ENCODE results near the gene ABI3BP.
A peak's percentile ranks its signal among the peaks of the same experiment; 100 is the strongest.

Gene ABI3BP

GRCh38 chr3:100864471-100865250 lies 128.6 kb downstream of the ABI3BP start:
- no peaks in the 10 kb centered on the region for H3K9me3 ChIP-seq (ENCODE audit: control insufficient read depth in 1 of 2, low read length in 2 of 2)
- H3K27ac ChIP-seq (ENCODE audit: low read length): no peak overlapping the region
- no peaks in the 10 kb centered on the region for H3K4me1 ChIP-seq (ENCODE audit: control insufficient read depth in 1 of 2, insufficient read depth in 2 of 2, low read length in 2 of 2)
- no peaks in the 10 kb centered on the region for H3K36me3 ChIP-seq (ENCODE audit: control insufficient read depth in 1 of 2, insufficient read depth in 2 of 2, low read length in 2 of 2)
- no peak overlapping the region for H3K4me3 ChIP-seq (ENCODE audit: low read depth in 1 of 2, low read length in 2 of 2)
- no peaks in the 10 kb centered on the region for H3K27me3 ChIP-seq (ENCODE audit: low read depth, low read length)

GRCh38 chr3:100857863-100858262 lies 135.4 kb downstream of the ABI3BP start:
- Histone ChIP-seq H3K27ac (ENCODE audit: low read length) (no peak overlapping the region), H3K9me3 (ENCODE audit: control insufficient read depth in 1 of 2, low read length in 2 of 2) (no peaks in the 10 kb centered on the region), H3K4me1 (ENCODE audit: control insufficient read depth in 1 of 2, insufficient read depth in 2 of 2, low read length in 2 of 2) (no peaks in the 10 kb centered on the region), H3K27me3 (ENCODE audit: low read depth, low read length) (no peaks in the 10 kb centered on the region), H3K36me3 (ENCODE audit: control insufficient read depth in 1 of 2, insufficient read depth in 2 of 2, low read length in 2 of 2) (no peaks in the 10 kb centered on the region), H3K4me3 (ENCODE audit: low read depth in 1 of 2, low read length in 2 of 2) (no peak overlapping the region)

- H3K4me3 ChIP-seq (ENCODE audit: low read depth in 1 of 2, low read length in 2 of 2): no peak overlapping the region
- H3K27ac ChIP-seq (ENCODE audit: low read length): no peak overlapping the region
- H3K36me3 ChIP-seq (ENCODE audit: control insufficient read depth in 1 of 2, insufficient read depth in 2 of 2, low read length in 2 of 2): no peaks in the 10 kb centered on the region
- no peaks in the 10 kb centered on the region for H3K4me1 ChIP-seq (ENCODE audit: control insufficient read depth in 1 of 2, insufficient read depth in 2 of 2, low read length in 2 of 2)
- H3K9me3 ChIP-seq (ENCODE audit: control insufficient read depth in 1 of 2, low read length in 2 of 2): no peaks in the 10 kb centered on the region
- no peaks in the 10 kb centered on the region for H3K27me3 ChIP-seq (ENCODE audit: low read depth, low read length)
These were observed 136.4 kb downstream of the ABI3BP start for GRCh38 chr3:100856821-100857220.

GRCh38 chr3:100852840-100853239 lies 140.4 kb downstream of the ABI3BP start:
- H3K27me3 ChIP-seq (ENCODE audit: low read depth, low read length): no peaks in the 10 kb centered on the region
- H3K4me1 ChIP-seq (ENCODE audit: control insufficient read depth in 1 of 2, insufficient read depth in 2 of 2, low read length in 2 of 2): no peaks in the 10 kb centered on the region
- no peak overlapping the region for H3K27ac ChIP-seq (ENCODE audit: low read length)
- H3K9me3 ChIP-seq (ENCODE audit: control insufficient read depth in 1 of 2, low read length in 2 of 2): no peaks in the 10 kb centered on the region
- no peak overlapping the region for H3K4me3 ChIP-seq (ENCODE audit: low read depth in 1 of 2, low read length in 2 of 2)
- no peaks in the 10 kb centered on the region for H3K36me3 ChIP-seq (ENCODE audit: control insufficient read depth in 1 of 2, insufficient read depth in 2 of 2, low read length in 2 of 2)

GRCh38 chr3:100850701-100851100 lies 142.5 kb downstream of the ABI3BP start:
- Histone ChIP-seq H3K36me3 (ENCODE audit: control insufficient read depth in 1 of 2, insufficient read depth in 2 of 2, low read length in 2 of 2) (no peaks in the 10 kb centered on the region), H3K9me3 (ENCODE audit: control insufficient read depth in 1 of 2, low read length in 2 of 2) (no peaks in the 10 kb centered on the region), H3K4me3 (ENCODE audit: low read depth in 1 of 2, low read length in 2 of 2) (no peak overlapping the region), H3K4me1 (ENCODE audit: control insufficient read depth in 1 of 2, insufficient read depth in 2 of 2, low read length in 2 of 2) (no peaks in the 10 kb centered on the region), H3K27me3 (ENCODE audit: low read depth, low read length) (no peaks in the 10 kb centered on the region), H3K27ac (ENCODE audit: low read length) (no peak overlapping the region)

- H3K27me3 ChIP-seq (ENCODE audit: low read depth, low read length): no peaks in the 10 kb centered on the region
- no peaks in the 10 kb centered on the region for H3K36me3 ChIP-seq (ENCODE audit: control insufficient read depth in 1 of 2, insufficient read depth in 2 of 2, low read length in 2 of 2)
- no peak overlapping the region for H3K4me3 ChIP-seq (ENCODE audit: low read depth in 1 of 2, low read length in 2 of 2)
- H3K27ac ChIP-seq (ENCODE audit: low read length): no peak overlapping the region
- no peaks in the 10 kb centered on the region for H3K9me3 ChIP-seq (ENCODE audit: control insufficient read depth in 1 of 2, low read length in 2 of 2)
- no peaks in the 10 kb centered on the region for H3K4me1 ChIP-seq (ENCODE audit: control insufficient read depth in 1 of 2, insufficient read depth in 2 of 2, low read length in 2 of 2)
These were observed 143.1 kb downstream of the ABI3BP start for GRCh38 chr3:100850156-100850555.

- no peaks in the 10 kb centered on the region for H3K9me3 ChIP-seq (ENCODE audit: control insufficient read depth in 1 of 2, low read length in 2 of 2)
- peaks cover 0 to 3% of the 10 kb centered on the region in 2 donors for H3K36me3 ChIP-seq (ENCODE audit: control insufficient read depth in 1 of 2, insufficient read depth in 2 of 2, low read length in 2 of 2)
- H3K27ac ChIP-seq (ENCODE audit: low read length): no peak overlapping the region
- H3K27me3 ChIP-seq (ENCODE audit: low read depth, low read length): no peaks in the 10 kb centered on the region
- H3K4me3 ChIP-seq (ENCODE audit: low read depth in 1 of 2, low read length in 2 of 2): no peak overlapping the region
- H3K4me1 ChIP-seq (ENCODE audit: control insufficient read depth in 1 of 2, insufficient read depth in 2 of 2, low read length in 2 of 2): no peaks in the 10 kb centered on the region
These were observed 148.9 kb downstream of the ABI3BP start for GRCh38 chr3:100844063-100844936.

- Histone ChIP-seq H3K27ac (ENCODE audit: low read length) (no peak overlapping the region), H3K36me3 (ENCODE audit: control insufficient read depth in 1 of 2, insufficient read depth in 2 of 2, low read length in 2 of 2) (peaks cover 6 to 8% of the 10 kb centered on the region in 2 donors), H3K4me3 (ENCODE audit: low read depth in 1 of 2, low read length in 2 of 2) (peak overlapping the region in 1 of 2 donors; percentile 4), H3K9me3 (ENCODE audit: control insufficient read depth in 1 of 2, low read length in 2 of 2) (no peaks in the 10 kb centered on the region), H3K4me1 (ENCODE audit: control insufficient read depth in 1 of 2, insufficient read depth in 2 of 2, low read length in 2 of 2) (no peaks in the 10 kb centered on the region), H3K27me3 (ENCODE audit: low read depth, low read length) (no peaks in the 10 kb centered on the region)
These were observed 155.1 kb downstream of the ABI3BP start for GRCh38 chr3:100838157-100838556.

- Histone ChIP-seq H3K36me3 (ENCODE audit: control insufficient read depth in 1 of 2, insufficient read depth in 2 of 2, low read length in 2 of 2) (peaks cover 6 to 13% of the 10 kb centered on the region in 2 donors), H3K4me1 (ENCODE audit: control insufficient read depth in 1 of 2, insufficient read depth in 2 of 2, low read length in 2 of 2) (no peaks in the 10 kb centered on the region), H3K27ac (ENCODE audit: low read length) (no peak overlapping the region), H3K9me3 (ENCODE audit: control insufficient read depth in 1 of 2, low read length in 2 of 2) (no peaks in the 10 kb centered on the region), H3K4me3 (ENCODE audit: low read depth in 1 of 2, low read length in 2 of 2) (no peak overlapping the region), H3K27me3 (ENCODE audit: low read depth, low read length) (no peaks in the 10 kb centered on the region)
These were observed 156.6 kb downstream of the ABI3BP start for GRCh38 chr3:100836661-100837060.

GRCh38 chr3:100834332-100834731 lies 158.9 kb downstream of the ABI3BP start:
- Histone ChIP-seq H3K4me3 (ENCODE audit: low read depth in 1 of 2, low read length in 2 of 2) (no peak overlapping the region), H3K9me3 (ENCODE audit: control insufficient read depth in 1 of 2, low read length in 2 of 2) (no peaks in the 10 kb centered on the region), H3K27me3 (ENCODE audit: low read depth, low read length) (no peaks in the 10 kb centered on the region), H3K27ac (ENCODE audit: low read length) (no peak overlapping the region), H3K4me1 (ENCODE audit: control insufficient read depth in 1 of 2, insufficient read depth in 2 of 2, low read length in 2 of 2) (no peaks in the 10 kb centered on the region), H3K36me3 (ENCODE audit: control insufficient read depth in 1 of 2, insufficient read depth in 2 of 2, low read length in 2 of 2) (peaks cover 3 to 16% of the 10 kb centered on the region in 2 donors)

GRCh38 chr3:100833483-100833882 lies 159.7 kb downstream of the ABI3BP start:
- no peaks in the 10 kb centered on the region for H3K27me3 ChIP-seq (ENCODE audit: low read depth, low read length)
- H3K4me1 ChIP-seq (ENCODE audit: control insufficient read depth in 1 of 2, insufficient read depth in 2 of 2, low read length in 2 of 2): no peaks in the 10 kb centered on the region
- no peak overlapping the region for H3K27ac ChIP-seq (ENCODE audit: low read length)
- H3K9me3 ChIP-seq (ENCODE audit: control insufficient read depth in 1 of 2, low read length in 2 of 2): no peaks in the 10 kb centered on the region
- H3K4me3 ChIP-seq (ENCODE audit: low read depth in 1 of 2, low read length in 2 of 2): no peak overlapping the region
- H3K36me3 ChIP-seq (ENCODE audit: control insufficient read depth in 1 of 2, insufficient read depth in 2 of 2, low read length in 2 of 2): peaks cover 0 to 13% of the 10 kb centered on the region in 2 donors
